Fibroblast of pulmonary artery (primary cell): ENCODE results near the gene TRIM52.
"Not testable (repeated sequence)": the region's sequence is repeated elsewhere in the genome, so short reads cannot be mapped to it uniquely, and the experiment has no call there.

Experiments
- DNase-seq: peaks from one replicate; pipeline ENCODE4 v3.0.0-alpha.2; 2010; ENCODE audit warnings: low read depth
- H3K4me3 ChIP-seq: replicated peaks from 2 replicates; pipeline ENCODE4 v1.5.1; 2011; ENCODE audit warnings: low read depth, mild to moderate bottlenecking, control low read depth, low read length, moderate library complexity
- CTCF ChIP-seq: IDR thresholded peaks from 2 replicates; pipeline ENCODE4 v1.5.1; 2011; ENCODE audit warnings: mild to moderate bottlenecking, control low read depth, low read length, inconsistent platforms; ENCODE audit errors: missing control alignments

Gene TRIM52

GRCh38 chr5:181260720-181261319 lies at the start of gene TRIM52:
Gene TRIM52, minus strand, starts transcription at chr5:181261143. Its CDS starts 330 bp downstream, at chr5:181260813.
- TF ChIP-seq CTCF, result no peak
- H3K4me3 ChIP-seq, result peak within 1 kb of the TSS; percentile 95
- DNase-seq, result peak; percentile 88

GRCh38 chr5:181287331-181287730 lies 26.4 kb upstream of the TRIM52 start:
- DNase-seq, result not testable (repeated sequence)

GRCh38 chr5:181285962-181286705 lies 25.2 kb upstream of the TRIM52 start:
- DNase-seq, H3K4me3 ChIP-seq: not testable (repeated sequence)

More at GRCh38 chr5:181287331-181287730, 26.4 kb upstream of the TRIM52 start:
- H3K4me3 ChIP-seq, result not testable (repeated sequence)

GRCh38 chr5:181283841-181284755 lies 23.2 kb upstream of the TRIM52 start:
- not testable (repeated sequence) for DNase-seq, H3K4me3 ChIP-seq

- H3K4me3 ChIP-seq, result no peak overlapping the region
- no peak for TF ChIP-seq CTCF
- DNase-seq, result no peak
These were observed 22.4 kb upstream of the TRIM52 start for GRCh38 chr5:181283347-181283746.

GRCh38 chr5:181282874-181283273 lies 21.9 kb upstream of the TRIM52 start:
- TF ChIP-seq CTCF, result no peak
- DNase-seq, result no peak
- no peak overlapping the region for H3K4me3 ChIP-seq

GRCh38 chr5:181282415-181282814 lies 21.5 kb upstream of the TRIM52 start:
- H3K4me3 ChIP-seq, DNase-seq: not testable (repeated sequence)

GRCh38 chr5:181281984-181282316 lies 21.0 kb upstream of the TRIM52 start:
- TF ChIP-seq CTCF, result no peak
- H3K4me3 ChIP-seq, result no peak overlapping the region
- no peak for DNase-seq
